BJ (cell line): ENCODE data around the gene BANP. TPM values are rescaled to one million over a fixed set of nuclear protein-coding genes. Genes with fewer than 3 reads are reported as not detected.
A peak's percentile ranks its signal among the peaks of the same experiment; 100 is the strongest.

Source experiments
- CTCF ChIA-PET: fragments of 350-600 bp; formaldehyde crosslinking; extraction: SDS; loops from one replicate; lab custom pipeline; 2021; ENCODE audit warnings: antibody characterized with exemption, inconsistent platforms; lab: Yijun Ruan, JAX
- POLR2A ChIA-PET: fragments of 300-600 bp; sonication (Branson Sonifier 250); formaldehyde crosslinking; extraction: SDS; loops from one replicate; lab custom pipeline; 2021; ENCODE audit warnings: antibody characterized with exemption; lab: Charles Lee
- DNase-seq: peaks from one replicate; pipeline ENCODE4 v3.0.0-alpha.2; 2011; ENCODE audit warnings: low read depth
- H3K27me3 ChIP-seq: 2 replicates; pipeline ENCODE4 v1.6.0; 2011; ENCODE audit warnings: low read length; ENCODE audit not compliant: control insufficient read depth, insufficient read depth
- H3K36me3 ChIP-seq: 2 replicates; pipeline ENCODE4 v1.5.1; 2011; ENCODE audit warnings: low read length; ENCODE audit not compliant: control insufficient read depth, insufficient read depth
- H3K4me3 ChIP-seq: 2 replicates; pipeline ENCODE4 v1.5.1; 2011; ENCODE audit warnings: low read depth, mild to moderate bottlenecking, control low read depth, low read length
- CTCF ChIP-seq: IDR thresholded peaks from 2 replicates; pipeline ENCODE4 v1.5.1; 2011; ENCODE audit warnings: low read depth, mild to moderate bottlenecking, control low read depth, inconsistent platforms, low read length, moderate library complexity; ENCODE audit not compliant: insufficient read depth
- polyA plus RNA-seq: library from polyadenylated mRNA; depleted of rRNA; stranded (reverse); fragments of >200 nt; gene quantifications from 2 replicates; pipeline ENCODE4 v1.2.3, GENCODE V29; 2011

Gene BANP
- polyA plus RNA-seq, 1 experiment = 16.5 TPM

- Histone ChIP-seq H3K4me3 (no peak overlapping the region), H3K36me3 (no peaks in the 10 kb centered on the region), H3K27me3 (peaks cover 5% of the 10 kb centered on the region; the same call in 1 of the 2 replicates)
- no peak for TF ChIP-seq CTCF
- no peak for DNase-seq
- POLR2A ChIA-PET = no interaction called here
- CTCF ChIA-PET = no interaction called here
Measured at GRCh38 chr16:87926246-87927194, 24.7 kb upstream of the BANP start.

GRCh38 chr16:87927195-87927562 is 24.1 kb upstream of the BANP start:
- H3K4me3 ChIP-seq = no peak overlapping the region
- H3K36me3 ChIP-seq = no peaks in the 10 kb centered on the region
- no peak; the same call in 1 of the 2 replicates for TF ChIP-seq CTCF
- ChIA-PET POLR2A (no interaction called here), CTCF (no interaction called here)
- peaks cover 5% of the 10 kb centered on the region; the same call in 1 of the 2 replicates for H3K27me3 ChIP-seq
- no peak for DNase-seq

- Histone ChIP-seq H3K36me3 (no peaks in the 10 kb centered on the region), H3K27me3 (peaks cover 5% of the 10 kb centered on the region; the same call in 1 of the 2 replicates), H3K4me3 (no peak overlapping the region)
- no peak for TF ChIP-seq CTCF
- POLR2A ChIA-PET = no interaction called here
- DNase-seq = no peak
- CTCF ChIA-PET = interaction anchor here (1.2 to 1.6 kb wide), 2 partner anchors 11 to 632 kb away, joined by 3 to 5 read pairs; no protein-coding TSS in a partner anchor
Measured at GRCh38 chr16:87929986-87930385, 21.2 kb upstream of the BANP start.

GRCh38 chr16:87930456-87930855 is 20.8 kb upstream of the BANP start:
- CTCF ChIA-PET = interaction anchor here (1.2 to 1.6 kb wide), 2 partner anchors 11 to 632 kb away, joined by 3 to 5 read pairs; no protein-coding TSS in a partner anchor

More at GRCh38 chr16:87930456-87930855, 20.8 kb upstream of the BANP start:
- POLR2A ChIA-PET = no interaction called here
- no peaks in the 10 kb centered on the region for H3K36me3 ChIP-seq
- TF ChIP-seq CTCF = peak; percentile 26
- DNase-seq = no peak
- H3K27me3 ChIP-seq = peaks cover 3% of the 10 kb centered on the region; the same call in 1 of the 2 replicates
- H3K4me3 ChIP-seq = no peak overlapping the region
